Measurements from ENCODE around the gene GFAP.

GRCh38 chr17:44865231-44865660 lies 50.1 kb downstream of the GFAP start:
- no peak for TF ChIP-seq EZH2phosphoT487 (conservative IDR thresholded peaks at IDR 0.05; ENCODE audit: low read length)
- TF ChIP-seq CTCF (IDR thresholded peaks at IDR 0.05; ENCODE audit: insufficient read depth, low read length, poor library complexity, severe bottlenecking) = peak; percentile 85
